ELF-1 (cell line): ENCODE results near the gene NPFF.

Experiments
- DNase-seq: peaks from one replicate; pipeline ENCODE4 v3.0.0-alpha.2; 2016; ENCODE audit warnings: low read depth, low spot score

Gene NPFF

DNA sequence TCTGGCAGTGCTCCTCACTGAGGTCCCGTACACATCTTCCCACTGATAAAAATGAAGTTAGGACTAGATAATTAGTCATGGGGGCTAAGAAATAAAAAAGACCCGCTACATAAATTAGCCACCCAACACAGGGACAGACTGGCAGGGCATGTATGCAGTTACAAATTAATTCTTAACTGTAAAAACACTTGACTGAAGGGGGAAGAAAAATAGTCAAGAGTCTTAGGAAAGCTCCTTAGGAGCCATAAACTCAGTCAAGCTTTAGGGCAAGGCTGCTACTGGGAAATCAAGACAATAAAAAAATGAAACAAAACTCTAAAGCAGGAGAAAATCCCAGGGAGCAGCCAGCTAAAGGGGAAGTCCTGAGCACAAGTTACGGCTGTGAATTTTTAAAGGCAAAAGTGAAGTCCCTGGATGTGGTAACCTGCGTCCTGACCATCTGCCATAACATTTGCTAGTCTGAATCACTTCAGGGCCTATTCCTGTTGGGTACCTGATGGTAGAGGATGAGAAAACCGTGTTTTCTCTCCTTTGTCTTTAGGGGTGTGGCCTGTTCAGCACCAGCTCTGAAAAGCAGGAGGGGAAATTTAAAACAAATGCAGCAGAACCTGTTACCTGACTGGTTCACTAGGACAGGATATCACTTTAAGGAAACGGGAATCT, 7.5 kb upstream of the NPFF start:
- DNase-seq: no peak

- no peak for DNase-seq
Observed at GRCh38 chr12:53513712-53514410, 6.6 kb upstream of the NPFF start.

GRCh38 chr12:53510181-53510812, 3.0 kb upstream of the NPFF start:
- DNase-seq: no peak

DNA sequence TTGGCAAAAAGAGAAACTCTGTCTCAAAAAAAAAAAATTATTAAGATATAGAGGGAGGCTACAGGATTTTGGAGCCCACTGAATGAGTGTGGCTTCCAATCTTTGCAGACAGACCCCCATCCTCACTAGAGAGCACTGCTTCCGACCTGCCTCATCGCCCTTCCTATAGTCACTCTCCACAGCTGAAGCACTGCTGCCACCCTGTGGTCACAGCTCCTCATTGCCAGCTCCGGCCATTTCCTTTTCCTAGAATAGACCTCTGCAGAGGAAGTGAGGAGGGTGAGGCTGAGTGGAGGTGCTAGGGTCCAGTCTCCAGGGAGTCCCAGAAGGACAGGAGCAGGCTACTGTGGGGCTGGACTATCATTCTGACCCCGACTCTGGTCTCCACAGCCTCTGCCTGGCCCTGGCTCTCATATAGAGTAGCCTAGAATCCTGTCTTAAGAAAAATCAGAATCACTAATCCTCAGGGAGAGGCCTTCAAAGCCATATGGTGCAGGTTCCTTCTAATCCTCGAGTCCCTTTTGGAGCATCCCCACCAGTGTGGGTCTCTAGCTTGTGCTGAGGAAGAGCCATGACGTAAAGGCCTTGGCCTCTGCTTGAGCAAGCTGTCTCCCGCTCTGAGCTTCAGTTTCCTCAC, 1.4 kb upstream of the NPFF start:
- peak; percentile 95 for DNase-seq

GRCh38 chr12:53507603-53507885, 260 bp upstream of the NPFF start:
- no peak for DNase-seq

DNA sequence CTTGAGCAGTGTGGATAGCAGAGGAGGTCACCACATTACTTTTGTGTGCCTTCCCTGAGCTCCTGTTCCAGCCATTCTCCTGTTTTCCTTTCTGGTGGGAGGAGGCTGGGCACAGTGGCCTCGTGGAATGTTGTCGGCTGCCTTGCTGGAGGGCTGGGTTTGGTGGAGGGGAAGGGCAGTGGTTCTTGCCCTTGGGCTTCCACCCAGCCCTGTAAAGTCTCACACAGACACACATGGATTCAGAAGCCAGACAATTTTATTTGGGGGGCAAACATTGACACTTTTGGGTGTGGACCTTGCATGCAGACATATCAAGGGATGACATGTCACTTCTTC, 866 bp downstream of the NPFF start:
- DNase-seq: no peak

DNA sequence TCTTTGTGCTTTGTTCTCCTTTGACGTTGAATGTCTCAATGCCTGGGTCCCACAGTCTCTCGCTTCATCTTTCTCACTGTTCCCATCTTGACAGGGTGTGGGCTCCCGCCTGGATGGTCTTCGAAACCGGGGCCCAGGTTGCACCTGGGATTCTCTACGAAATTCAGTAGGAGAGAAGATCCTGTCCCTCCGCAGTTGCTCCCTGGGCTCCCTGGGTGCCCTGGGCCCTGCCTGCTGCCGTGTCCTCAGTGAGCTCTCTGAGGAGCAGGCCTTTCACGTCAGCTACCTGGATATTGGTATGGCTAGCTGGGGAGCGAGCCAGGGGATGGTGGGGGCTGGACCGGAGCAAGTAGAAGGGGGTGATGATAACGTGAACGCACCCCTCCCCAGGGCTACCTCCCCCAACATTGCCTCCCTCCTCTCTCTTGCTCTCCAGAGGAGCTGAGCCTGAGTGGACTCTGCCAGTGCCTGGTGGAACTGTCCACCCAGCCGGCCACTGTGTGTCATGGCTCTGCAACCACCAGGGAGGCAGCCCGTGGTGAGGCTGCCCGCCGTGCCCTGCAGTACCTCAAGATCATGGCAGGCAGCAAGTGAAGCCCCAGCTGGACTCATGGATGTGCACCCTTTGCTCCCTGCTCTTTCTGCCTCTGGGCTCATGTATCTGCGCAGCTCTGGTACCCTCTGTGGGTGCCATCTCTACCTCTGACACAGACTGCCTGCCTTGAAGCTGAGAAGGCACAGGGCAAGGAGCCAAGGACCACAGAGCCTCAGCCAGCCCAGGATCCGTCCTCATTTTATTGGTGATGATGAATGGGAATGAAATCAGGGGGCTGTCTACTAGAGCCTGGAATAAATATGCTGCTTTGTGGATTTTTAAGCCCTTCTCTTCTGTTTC, 1.5 kb downstream of the NPFF start:
- no peak for DNase-seq

DNA sequence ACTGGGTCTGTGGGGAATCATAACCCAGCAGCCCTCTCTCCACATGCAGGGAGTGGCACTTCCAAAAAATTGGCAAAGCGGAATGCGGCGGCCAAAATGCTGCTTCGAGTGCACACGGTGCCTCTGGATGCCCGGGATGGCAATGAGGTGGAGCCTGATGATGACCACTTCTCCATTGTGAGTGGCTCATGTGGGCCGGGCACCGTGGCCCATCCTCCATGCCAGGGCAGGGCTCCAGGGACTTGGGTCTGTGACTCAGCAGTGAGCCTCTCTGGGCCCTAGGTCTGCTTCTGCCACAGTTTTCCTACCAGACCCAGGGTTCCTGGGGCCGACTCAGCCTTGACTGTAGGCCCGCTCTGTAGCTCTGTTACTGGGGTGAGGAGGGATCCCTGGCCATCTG, 2.2 kb downstream of the NPFF start:
- DNase-seq: no peak

- DNase-seq: no peak
Observed at GRCh38 chr12:53504004-53504920, 3.0 kb downstream of the NPFF start.

DNA sequence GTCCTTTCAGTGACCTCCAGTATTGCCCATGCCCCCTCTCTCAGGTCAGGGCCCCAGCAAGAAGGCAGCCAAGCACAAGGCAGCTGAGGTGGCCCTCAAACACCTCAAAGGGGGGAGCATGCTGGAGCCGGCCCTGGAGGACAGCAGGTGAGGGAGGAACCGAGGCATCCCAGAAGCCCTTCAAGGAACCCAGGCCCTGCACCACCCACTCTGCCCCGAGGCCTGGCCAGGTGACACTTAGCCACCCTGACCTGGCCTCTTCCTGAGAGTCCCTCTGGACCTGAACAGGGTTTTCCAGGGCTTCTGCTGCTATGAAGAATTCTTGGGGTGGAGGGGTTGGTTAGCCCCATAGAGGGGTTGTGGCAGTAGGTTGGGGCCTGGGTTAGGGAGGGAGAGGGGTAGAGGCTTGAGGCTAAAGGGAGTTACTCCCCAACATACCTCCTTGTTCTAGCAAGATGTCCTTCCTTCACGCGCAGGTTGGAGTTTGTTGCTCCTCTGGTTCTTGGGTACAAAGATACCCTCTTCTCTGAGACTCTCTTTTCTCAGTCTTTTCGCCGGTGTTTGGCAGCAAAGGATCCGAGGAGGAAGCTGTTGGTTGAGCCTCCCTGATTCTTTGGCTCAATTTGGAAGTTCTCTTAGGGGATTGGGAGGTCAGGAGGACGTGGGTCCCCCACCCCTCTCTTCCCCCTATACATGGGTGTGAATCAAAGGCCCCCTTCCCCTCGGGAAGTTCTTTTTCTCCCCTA, 4.1 kb downstream of the NPFF start:
- no peak for DNase-seq

DNA sequence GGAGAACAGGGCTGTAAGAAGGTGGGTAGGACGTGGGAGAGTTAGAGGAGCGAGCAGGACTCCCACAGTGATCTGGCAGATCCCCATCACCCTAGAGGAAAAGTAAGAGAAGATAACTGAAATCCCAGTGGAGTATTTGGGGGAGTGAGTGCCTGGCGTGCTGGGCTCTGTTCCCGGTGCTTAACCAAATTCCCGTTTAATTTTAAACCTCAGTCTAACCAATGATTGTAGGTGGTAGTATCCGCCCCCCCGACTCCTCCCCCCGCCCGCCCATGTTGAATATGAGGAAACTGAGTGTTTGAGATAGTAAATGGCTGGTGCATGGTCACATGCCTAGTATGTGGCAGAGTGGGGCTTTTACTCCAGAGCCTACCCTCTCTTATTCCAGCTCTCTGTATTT, 5.0 kb downstream of the NPFF start:
- no peak for DNase-seq

DNA sequence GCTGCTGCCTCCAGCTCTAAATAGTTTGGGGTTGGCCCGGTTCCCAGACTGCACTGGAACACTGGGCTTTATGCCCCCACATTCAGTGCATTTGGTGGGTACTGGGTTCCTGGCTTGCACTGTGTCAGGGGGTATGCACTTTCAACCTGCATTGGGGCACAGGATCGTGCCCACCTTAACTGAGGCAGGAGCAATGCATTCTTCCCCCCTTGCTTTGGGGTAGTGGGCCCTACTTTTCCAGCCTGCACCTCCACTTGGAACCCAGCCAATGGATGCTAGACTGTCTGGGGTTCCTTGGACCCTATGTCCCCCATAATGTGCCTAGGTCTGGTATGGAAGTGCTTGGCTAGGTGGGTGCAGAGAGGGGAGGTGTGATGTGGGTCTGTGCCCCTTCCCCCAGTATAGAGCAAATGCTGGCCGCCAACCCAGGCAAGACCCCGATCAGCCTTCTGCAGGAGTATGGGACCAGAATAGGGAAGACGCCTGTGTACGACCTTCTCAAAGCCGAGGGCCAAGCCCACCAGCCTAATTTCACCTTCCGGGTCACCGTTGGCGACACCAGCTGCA, 5.6 kb downstream of the NPFF start:
- no peak for DNase-seq

DNA sequence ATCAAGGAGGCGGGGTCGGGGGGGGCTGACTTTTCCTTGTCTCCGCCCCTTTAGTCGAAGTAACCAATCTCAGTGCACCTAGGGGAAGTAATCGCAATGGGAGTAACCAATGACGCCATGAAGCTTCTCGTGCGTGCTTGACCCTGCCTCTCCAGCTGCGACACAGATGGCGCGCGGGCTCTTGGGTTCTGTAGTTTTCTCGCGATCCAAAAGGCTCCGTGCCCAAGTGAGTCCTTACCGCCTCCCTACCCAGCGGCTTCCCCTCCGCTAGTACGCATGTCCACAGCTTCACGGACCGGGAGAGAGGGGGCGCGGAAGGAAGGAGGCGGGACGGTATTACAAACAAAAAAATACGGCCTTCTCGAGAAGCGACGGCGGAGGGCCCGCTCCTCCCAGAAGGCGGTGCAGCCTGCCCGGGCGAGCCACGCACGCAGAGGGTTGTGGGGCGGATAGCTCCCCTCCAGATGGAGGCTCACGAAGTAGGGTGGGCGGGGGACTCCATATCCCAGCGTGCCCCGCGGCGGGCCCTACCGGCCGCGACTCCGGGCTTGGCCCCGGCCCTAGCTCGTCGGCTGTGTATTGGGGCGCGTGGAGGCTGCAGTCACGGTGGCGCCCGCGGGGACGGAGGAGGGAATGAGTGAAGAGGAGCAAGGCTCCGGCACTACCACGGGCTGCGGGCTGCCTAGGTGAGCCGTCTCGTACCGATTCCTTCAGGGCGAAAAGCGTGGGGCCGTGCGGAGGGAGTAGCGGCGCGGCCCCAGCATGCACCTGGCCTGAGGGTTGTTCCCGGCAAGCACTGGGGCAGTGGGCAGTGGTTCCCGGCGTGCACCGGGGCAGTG, 6.3 kb downstream of the NPFF start, which contains the start of gene TARBP2:
TARBP2 (plus strand) TSS at position 508 of the 839 bp plus-strand sequence; CDS start at position 634, 126 bp downstream.
- DNase-seq: peak; percentile 100

DNA sequence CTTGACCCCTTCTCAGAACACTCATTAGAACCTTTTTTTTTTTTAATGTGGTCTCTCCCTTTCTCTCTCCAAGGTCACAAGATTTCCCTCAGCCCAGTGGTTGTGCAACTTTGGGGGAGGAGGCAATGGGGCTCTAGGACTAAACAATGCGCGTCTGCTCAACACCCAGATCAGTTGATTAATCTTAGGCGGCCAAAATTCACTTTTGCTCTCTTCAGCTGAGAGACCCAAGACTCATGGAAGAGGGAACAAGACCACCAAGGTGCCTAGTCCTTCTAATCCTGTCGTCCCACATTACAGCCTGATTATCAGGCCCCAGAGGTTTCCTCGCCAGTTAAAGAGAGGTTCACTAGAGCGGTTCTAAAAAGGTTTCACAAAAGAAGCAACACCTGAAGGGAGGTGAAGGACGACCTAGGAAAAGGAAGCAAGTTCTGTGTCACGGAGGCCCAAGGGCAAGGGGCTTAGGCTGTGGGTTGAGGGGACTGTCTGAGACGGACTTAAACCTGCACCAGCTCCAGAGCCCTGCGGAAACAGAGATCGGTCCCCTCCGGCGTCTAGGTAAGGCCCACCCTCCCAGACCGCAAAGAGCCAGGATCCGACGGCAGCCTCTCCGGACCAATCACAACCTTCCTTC, 7.0 kb downstream of the NPFF start:
- no peak for DNase-seq

- peak; percentile 39 for DNase-seq
Observed at GRCh38 chr12:53499266-53500141, 7.8 kb downstream of the NPFF start, which contains the start of gene MAP3K12. TSS of gene MAP3K12 (minus strand) at chr12:53499458. CDS start at chr12:53487391, 12,067 bp downstream.

DNA sequence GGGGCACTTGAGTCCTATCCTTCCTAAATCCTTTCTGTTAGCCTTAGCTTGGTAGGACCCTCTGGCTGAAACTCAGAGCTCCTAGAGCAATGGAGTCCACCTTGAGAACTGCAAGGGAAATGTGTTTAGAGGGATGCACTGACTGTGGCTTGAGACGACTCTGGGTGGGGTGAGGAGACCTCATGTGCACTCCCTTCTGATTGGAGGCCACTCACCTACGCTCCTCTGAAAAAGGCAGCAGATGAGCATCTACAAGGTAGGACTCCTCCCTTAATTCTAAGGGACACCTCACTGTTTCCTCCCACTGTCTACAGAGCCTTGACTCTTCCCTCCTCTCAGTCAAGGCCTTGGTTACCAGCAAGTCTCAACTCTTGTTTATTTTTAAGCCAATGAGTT, 9.1 kb downstream of the NPFF start:
- DNase-seq: no peak

- no peak for DNase-seq
Observed at GRCh38 chr12:53497461-53497860, 9.8 kb downstream of the NPFF start.
